ENCODE measurements around the gene ATRNL1. TPM values are rescaled to one million over a fixed set of nuclear protein-coding genes. Genes with fewer than 3 reads are reported as not detected.
A peak's percentile ranks its signal among the peaks of the same experiment; 100 is the strongest.

Gene ATRNL1
- total and polyA plus RNA-seq, 4 donors, result 0.40 to 26.9 (median 5.3) TPM

GRCh38 chr10:115818012-115818411 lies 724.8 kb downstream of the ATRNL1 start:
- no peaks in the 10 kb centered on the region for H3K36me3 ChIP-seq (ENCODE audit: control insufficient read depth in 4 of 4, insufficient read depth in 3 of 4, low read depth in 1 of 4, low read length in 3 of 4)
- peak overlapping the region; percentile 14 to 41 for H3K27ac ChIP-seq (ENCODE audit: low read depth in 1 of 2, low read length in 2 of 2)
- H3K4me3 ChIP-seq (ENCODE audit: low read depth in 1 of 3, low read length in 3 of 3), result peak overlapping the region; percentile 33 to 49 (median 41)
- H3K9ac ChIP-seq (ENCODE audit: low read depth in 1 of 2, low read length in 2 of 2), result peak overlapping the region; percentile 27 to 48
- H3K27me3 ChIP-seq (ENCODE audit: control insufficient read depth in 4 of 4, insufficient read depth in 4 of 4, low read length in 3 of 4), result no peaks in the 10 kb centered on the region
- H3K4me1 ChIP-seq (ENCODE audit: control insufficient read depth in 4 of 4, insufficient read depth in 4 of 4, low read length in 3 of 4), result peaks cover 0 to 10% (median 4%) of the 10 kb centered on the region in 4 donors
- WGBS, result 15% methylated on average over 2 of the region's 2 CpGs
- DNase-seq (ENCODE audit: low spot score), result no peak
- no peaks in the 10 kb centered on the region for H3K9me3 ChIP-seq (ENCODE audit: control insufficient read depth in 4 of 4, low read length in 3 of 4)
- TF ChIP-seq NR2F2 (IDR thresholded peaks at IDR 0.05) (no peak), FOXA2 (IDR thresholded peaks at IDR 0.05) (no peak), HNF4G (IDR thresholded peaks at IDR 0.05) (peak; percentile 64), RXRA (IDR thresholded peaks at IDR 0.05) (peak; percentile 25 to 58), ATF3 (IDR thresholded peaks at IDR 0.05) (peak; percentile 18), SP1 (IDR thresholded peaks at IDR 0.05) (peak; percentile 82), CTCF (IDR thresholded peaks at IDR 0.05; ENCODE audit: low read depth, low read length, missing input control) (no peak), TAF1 (conservative IDR thresholded peaks at IDR 0.05) (no peak), EGR1 (IDR thresholded peaks at IDR 0.05; ENCODE audit: low read depth in 2 of 2) (no peak), YY1 (IDR thresholded peaks at IDR 0.05) (peak; percentile 49), RAD21 (IDR thresholded peaks at IDR 0.05) (peak in 1 of 2 donors; percentile 23), ZBTB33 (IDR thresholded peaks at IDR 0.05) (no peak), JUND (IDR thresholded peaks at IDR 0.05) (peak; percentile 35 to 42), FOXA1 (IDR thresholded peaks at IDR 0.05) (peak; percentile 28), REST (IDR thresholded peaks at IDR 0.05) (peak; percentile 82), MAX (IDR thresholded peaks at IDR 0.05) (no peak), HNF4A (conservative IDR thresholded peaks at IDR 0.05) (peak; percentile 95), GABPA (IDR thresholded peaks at IDR 0.05 in 1 of 2, conservative IDR thresholded peaks at IDR 0.05 in 1 of 2) (no peak)

Measured in liver (tissue), 9 donors.